SK-N-SH (cell line): ENCODE data around the gene PHF14. TPM values are rescaled to one million over a fixed set of nuclear protein-coding genes. Genes with fewer than 3 reads are reported as not detected.
"Not testable (repeated sequence)": the region's sequence is repeated elsewhere in the genome, so short reads cannot be mapped to it uniquely, and the experiment has no call there.

Source experiments
- CTCF ChIA-PET: fragments of 300-600, 350-600 bp; formaldehyde crosslinking; extraction: SDS; loops from one replicate; lab custom pipeline; 2021; lab: Yijun Ruan, JAX
- POLR2A ChIA-PET: fragments of 350-600 bp; sonication (Branson Sonifier 250); formaldehyde crosslinking; extraction: SDS; loops from one replicate; lab custom pipeline; 2020; ENCODE audit warnings: antibody characterized with exemption, inconsistent platforms; lab: Yijun Ruan, JAX
- DNase-seq: peaks from one replicate; pipeline ENCODE4 v3.0.0; 2012
- H2AFZ ChIP-seq: fragments of 200-600 bp; sonication (generic); 2 replicates; pipeline ENCODE4 v1.8.1; 2016; ENCODE audit warnings: antibody characterized with exemption, mild to moderate bottlenecking, low read depth
- H3F3A ChIP-seq: fragments of 200-600 bp; sonication (generic); replicated peaks from 2 replicates; pipeline ENCODE3; 2016; ENCODE audit warnings: antibody characterized with exemption, mild to moderate bottlenecking; ENCODE audit not compliant: insufficient read depth
- H3K27ac ChIP-seq, 2 experiments: fragments of 200-500 bp in 1 of 2; fragments of 200-600 bp in 1 of 2; sonication (Bioruptor generic) in 1 of 2; sonication (generic), shearing (Covaris generic) in 1 of 2; 2 replicates each; pipeline versions ENCODE4 v1.5.1 to v1.6.1; 2014 to 2016; ENCODE audit warnings: low read depth in 2 of 2, inconsistent platforms in 1 of 2, low read length in 1 of 2, mild to moderate bottlenecking in 1 of 2, mixed read lengths in 1 of 2
- H3K27me3 ChIP-seq: fragments of 200-600 bp; sonication (generic), shearing (Covaris generic); 2 replicates; pipeline ENCODE4 v1.6.1; 2016; ENCODE audit warnings: mixed run types; ENCODE audit not compliant: insufficient read depth
- H3K36me3 ChIP-seq, 2 experiments: fragments of 200-500 bp in 1 of 2; fragments of 200-600 bp in 1 of 2; sonication (Bioruptor generic) in 1 of 2; sonication (generic) in 1 of 2; replicated peaks in 1 of 2; 2 replicates each; pipeline versions ENCODE3 to v1.5.1; 2014 to 2016; ENCODE audit warnings: low read length in 1 of 2, mild to moderate bottlenecking in 1 of 2; ENCODE audit not compliant: insufficient read depth in 2 of 2, control insufficient read depth in 1 of 2
- H3K4me1 ChIP-seq, 2 experiments: fragments of 200-500 bp in 1 of 2; fragments of 200-600 bp in 1 of 2; sonication (Bioruptor generic) in 1 of 2; sonication (generic), shearing (Covaris generic) in 1 of 2; 2 replicates each; pipeline versions ENCODE4 v1.5.1 to v1.6.1; 2014 to 2016; ENCODE audit warnings: low read depth in 1 of 2, low read length in 1 of 2, mixed run types in 1 of 2; ENCODE audit not compliant: insufficient read depth in 2 of 2, control insufficient read depth in 1 of 2
- H3K4me2 ChIP-seq: fragments of 200-600 bp; sonication (generic), shearing (Covaris generic); 2 replicates; pipeline ENCODE4 v1.6.1; 2017; ENCODE audit warnings: mixed run types
- H3K4me3 ChIP-seq, 2 experiments: fragments of 200-500 bp in 1 of 2; fragments of 200-600 bp in 1 of 2; sonication (Bioruptor generic) in 1 of 2; sonication (generic), shearing (Covaris generic) in 1 of 2; 2 replicates each; pipeline versions ENCODE4 v1.5.1 to v1.8.1; 2014 to 2016; ENCODE audit warnings: low read depth in 2 of 2, inconsistent platforms in 1 of 2, low read length in 1 of 2, mild to moderate bottlenecking in 1 of 2, mixed read lengths in 1 of 2, moderate library complexity in 1 of 2
- H3K79me2 ChIP-seq: fragments of 200-600 bp; sonication (generic); 2 replicates; pipeline ENCODE4 v1.8.1; 2017; ENCODE audit warnings: mild to moderate bottlenecking; ENCODE audit not compliant: insufficient read depth
- H3K9ac ChIP-seq: fragments of 200-600 bp; sonication (generic); 2 replicates; pipeline ENCODE4 v1.6.1; 2017; ENCODE audit warnings: mixed run types
- H3K9me2 ChIP-seq: fragments of 200-600 bp; sonication (generic); 2 replicates; pipeline ENCODE4 v1.6.1; 2017; ENCODE audit warnings: mixed run types
- H3K9me3 ChIP-seq: fragments of 200-600 bp; sonication (generic); 2 replicates; pipeline ENCODE4 v1.6.1; 2017; ENCODE audit warnings: mixed run types, mild to moderate bottlenecking, moderate library complexity
- H4K20me1 ChIP-seq: fragments of 200-600 bp; sonication (generic); 2 replicates; pipeline ENCODE4 v1.6.1; 2017; ENCODE audit warnings: mild to moderate bottlenecking, mixed run types; ENCODE audit not compliant: insufficient read depth
- TAF1 ChIP-seq: IDR thresholded peaks from 2 replicates; pipeline ENCODE4 v1.6.1; 2012; ENCODE audit warnings: low read depth, mild to moderate bottlenecking, low read length, moderate library complexity, borderline replicate concordance
- WGBS: methylation state at CpG from one replicate; pipeline ENCODE4 v1.1.6; 2017; ENCODE audit warnings: low lambda C conversion rate; 5-methylcytosine and 5-hydroxymethylcytosine counted together
- polyA plus RNA-seq, 3 experiments: library from polyadenylated mRNA; depleted of rRNA; stranded (reverse); fragments of >200 nt; gene quantifications; 2 replicates each; pipeline ENCODE4 v1.2.3, GENCODE V29; 2012
- TF ChIP-seq, protein P1 (sequence below): fragments of 150-350 bp; IDR thresholded peaks from 2 replicates; pipeline ENCODE4 v1.6.1; 2017; ENCODE audit warnings: antibody characterized with exemption, low read length, low read depth, borderline replicate concordance
- TF ChIP-seq, protein P2 (sequence below): IDR thresholded peaks from 2 replicates; pipeline ENCODE4; 2012

The PHF14 gene
- polyA plus RNA-seq, 1 of the 3 experiments (the other 2 are of a cell fraction), result 19.2 TPM

GRCh38 chr7:10960242-10960641 is 13.4 kb upstream of the PHF14 start:
- DNase-seq, H3K27me3 ChIP-seq, H3K9ac ChIP-seq, H3K9me2 ChIP-seq, H3K36me3 ChIP-seq, H3K27ac ChIP-seq, CTCF ChIA-PET, H3K9me3 ChIP-seq, H3K79me2 ChIP-seq, H3F3A ChIP-seq, H3K4me1 ChIP-seq, H2AFZ ChIP-seq, H3K4me3 ChIP-seq, H4K20me1 ChIP-seq, H3K4me2 ChIP-seq, POLR2A ChIA-PET: not testable (repeated sequence)
- WGBS, result 23% methylated on average over 1 of the region's 1 CpG

GRCh38 chr7:10965016-10965415 is 8.7 kb upstream of the PHF14 start:
- not testable (repeated sequence) for H3K4me3 ChIP-seq, DNase-seq, H3K4me2 ChIP-seq, H3K27me3 ChIP-seq, H3K9me3 ChIP-seq, H4K20me1 ChIP-seq, H3K27ac ChIP-seq, H3F3A ChIP-seq, H3K79me2 ChIP-seq, H3K9me2 ChIP-seq, H3K9ac ChIP-seq, H2AFZ ChIP-seq, H3K36me3 ChIP-seq, H3K4me1 ChIP-seq
- 86% methylated on average over 4 of the region's 4 CpGs for WGBS
- ChIA-PET POLR2A (interaction anchor here (1.0 kb wide), 1 partner anchor 25 kb away, joined by 4 read pairs; a partner anchor contains a TSS), CTCF (interaction anchor here (1.1 kb wide), 1 partner anchor 9 kb away, joined by 3 read pairs; the partner anchor contains the start of gene PHF14)

GRCh38 chr7:10972174-10972573 is 1.5 kb upstream of the PHF14 start:
- CTCF ChIA-PET, result no interaction called here
- DNase-seq, result no peak
- WGBS, result 98% methylated on average over 5 of the region's 5 CpGs
- no peak overlapping the region for H3K4me2 ChIP-seq
- no peaks in the 10 kb centered on the region for H3K27me3 ChIP-seq
- no peaks in the 10 kb centered on the region; the same call in 1 of the 2 replicates for H4K20me1 ChIP-seq
- H3K9me2 ChIP-seq, result no peaks in the 10 kb centered on the region
- TF ChIP-seq, protein P1, sequence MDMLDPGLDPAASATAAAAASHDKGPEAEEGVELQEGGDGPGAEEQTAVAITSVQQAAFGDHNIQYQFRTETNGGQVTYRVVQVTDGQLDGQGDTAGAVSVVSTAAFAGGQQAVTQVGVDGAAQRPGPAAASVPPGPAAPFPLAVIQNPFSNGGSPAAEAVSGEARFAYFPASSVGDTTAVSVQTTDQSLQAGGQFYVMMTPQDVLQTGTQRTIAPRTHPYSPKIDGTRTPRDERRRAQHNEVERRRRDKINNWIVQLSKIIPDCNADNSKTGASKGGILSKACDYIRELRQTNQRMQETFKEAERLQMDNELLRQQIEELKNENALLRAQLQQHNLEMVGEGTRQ, result no peak
- TF ChIP-seq TAF1, result no peak
- TF ChIP-seq, protein P2, sequence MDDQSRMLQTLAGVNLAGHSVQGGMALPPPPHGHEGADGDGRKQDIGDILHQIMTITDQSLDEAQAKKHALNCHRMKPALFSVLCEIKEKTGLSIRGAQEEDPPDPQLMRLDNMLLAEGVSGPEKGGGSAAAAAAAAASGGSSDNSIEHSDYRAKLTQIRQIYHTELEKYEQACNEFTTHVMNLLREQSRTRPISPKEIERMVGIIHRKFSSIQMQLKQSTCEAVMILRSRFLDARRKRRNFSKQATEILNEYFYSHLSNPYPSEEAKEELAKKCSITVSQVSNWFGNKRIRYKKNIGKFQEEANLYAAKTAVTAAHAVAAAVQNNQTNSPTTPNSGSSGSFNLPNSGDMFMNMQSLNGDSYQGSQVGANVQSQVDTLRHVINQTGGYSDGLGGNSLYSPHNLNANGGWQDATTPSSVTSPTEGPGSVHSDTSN, result no peak
- TF ChIP-seq, all 33 proteins: peak for 0
- Histone ChIP-seq H3F3A (no peaks in the 10 kb centered on the region), H3K4me1 (peaks cover 9 to 19% of the 10 kb centered on the region in 2 experiments; a peak in 3 of 4 replicates), H3K4me3 (no peak overlapping the region), H2AFZ (peak overlapping the region; percentile 100; the same call in 1 of the 2 replicates), H3K9me3 (no peaks in the 10 kb centered on the region), H3K27ac (no peak overlapping the region), H3K79me2 (peaks cover 29% of the 10 kb centered on the region), H3K9ac (no peak overlapping the region), H3K36me3 (peaks cover 20 to 22% of the 10 kb centered on the region in 2 experiments)
- POLR2A ChIA-PET, result no interaction called here
